CD4-positive, alpha-beta T cell (primary cell): Measurements from ENCODE around the gene TSBP1. TPM values are rescaled to one million over a fixed set of nuclear protein-coding genes. Genes with fewer than 3 reads are reported as not detected.

Experiments
- ATAC-seq: fragments of 200-7000 bp; cut with Tn5 transposase; one replicate; pipeline ENCODE4 v1.10.0; 2022; ENCODE audit warnings: mild to moderate bottlenecking; ENCODE audit not compliant: poor library complexity
- CTCF ChIA-PET: fragments of 350-600 bp; sonication (Branson Sonifier 250); formaldehyde crosslinking; loops from one replicate; lab custom pipeline; 2021; ENCODE audit warnings: antibody characterized with exemption, inconsistent platforms; lab: Charles Lee
- POLR2A ChIA-PET: fragments of 350-600 bp; sonication (Branson Sonifier 250); formaldehyde crosslinking; loops from one replicate; lab custom pipeline; 2021; ENCODE audit warnings: antibody characterized with exemption, inconsistent platforms; lab: Charles Lee
- DNase-seq, 14 experiments: peaks; one replicate each; pipeline ENCODE4 v3.0.0-alpha.2; 2013 to 2020; ENCODE audit warnings: mixed read lengths in 2 of 14
- H3K27ac ChIP-seq, 2 donors: one replicate each; pipeline versions ENCODE4 v1.5.1 to v1.7.0; 2013; ENCODE audit warnings: low read length in 2 of 2, low read depth in 1 of 2, mild to moderate bottlenecking in 1 of 2
- H3K27me3 ChIP-seq, 2 experiments: 1 replicate in 1 of 2; 2 replicates in 1 of 2; pipeline versions ENCODE4 v1.6.1 to v1.7.0; 2013; ENCODE audit warnings: low read length in 2 of 2, control low read depth in 1 of 2, mild to moderate bottlenecking in 1 of 2, moderate library complexity in 1 of 2; ENCODE audit not compliant: insufficient read depth in 2 of 2, control insufficient read depth in 1 of 2
- H3K36me3 ChIP-seq: one replicate; pipeline ENCODE4 v1.6.1; 2013; ENCODE audit warnings: low read length, control low read depth; ENCODE audit not compliant: insufficient read depth
- H3K4me1 ChIP-seq: one replicate; pipeline ENCODE4 v1.6.1; 2013; ENCODE audit warnings: low read length, control low read depth; ENCODE audit not compliant: insufficient read depth
- H3K4me3 ChIP-seq: one replicate; pipeline ENCODE4 v1.5.1; 2013; ENCODE audit warnings: mild to moderate bottlenecking, low read length, moderate library complexity
- H3K9me3 ChIP-seq, 2 experiments: 1 replicate in 1 of 2; 2 replicates in 1 of 2; pipeline versions ENCODE4 v1.6.1 to v1.7.0; 2013; ENCODE audit warnings: low read length in 2 of 2, mild to moderate bottlenecking in 2 of 2, control low read depth in 1 of 2, moderate library complexity in 1 of 2; ENCODE audit not compliant: control insufficient read depth in 1 of 2, insufficient read depth in 1 of 2
- H3K27ac Mint-ChIP-seq: one replicate; pipeline ENCODE4 v1.8.0; 2020; ENCODE audit warnings: mixed read lengths
- H3K27me3 Mint-ChIP-seq: one replicate; pipeline ENCODE4 v1.8.0; 2021; ENCODE audit warnings: mixed read lengths
- H3K36me3 Mint-ChIP-seq: one replicate; pipeline ENCODE4 v1.8.0; 2021; ENCODE audit warnings: low read depth, mixed read lengths
- H3K4me1 Mint-ChIP-seq: one replicate; pipeline ENCODE4 v1.8.0; 2021; ENCODE audit warnings: low read depth, mixed read lengths
- H3K4me3 Mint-ChIP-seq: one replicate; pipeline ENCODE4 v1.8.0; 2020; ENCODE audit warnings: mild to moderate bottlenecking, mixed read lengths
- H3K9me3 Mint-ChIP-seq: one replicate; pipeline ENCODE4 v1.8.0; 2020; ENCODE audit warnings: mixed read lengths
- intact Hi-C, 2 experiments: fragments of 100-400 bp; cut with DNase I in 1 of 2; cut with micrococcal nuclease in 1 of 2; formaldehyde crosslinking; loops; one replicate each; pipeline versions ENCODE4 v1.15.1 to v1.9.0; 2023 to 2025; cut with DNase I, micrococcal nuclease
- total RNA-seq, 174 experiments: library from RNA in 2 of 174; stranded (reverse) in 2 of 174; gene quantifications; one replicate each; pipeline ENCODE4 v1.2.3 and lab custom pipeline; 2021 to 2026
- TF ChIP-seq, protein P1 (sequence below): fragments of 200-600 bp; IDR thresholded peaks from one replicate; pipeline ENCODE4 v1.8.0; 2022; ENCODE audit warnings: antibody characterized with exemption, mild to moderate bottlenecking

Gene TSBP1
- total RNA-seq, 2 experiments from 2014 or later, result not detected

DNA sequence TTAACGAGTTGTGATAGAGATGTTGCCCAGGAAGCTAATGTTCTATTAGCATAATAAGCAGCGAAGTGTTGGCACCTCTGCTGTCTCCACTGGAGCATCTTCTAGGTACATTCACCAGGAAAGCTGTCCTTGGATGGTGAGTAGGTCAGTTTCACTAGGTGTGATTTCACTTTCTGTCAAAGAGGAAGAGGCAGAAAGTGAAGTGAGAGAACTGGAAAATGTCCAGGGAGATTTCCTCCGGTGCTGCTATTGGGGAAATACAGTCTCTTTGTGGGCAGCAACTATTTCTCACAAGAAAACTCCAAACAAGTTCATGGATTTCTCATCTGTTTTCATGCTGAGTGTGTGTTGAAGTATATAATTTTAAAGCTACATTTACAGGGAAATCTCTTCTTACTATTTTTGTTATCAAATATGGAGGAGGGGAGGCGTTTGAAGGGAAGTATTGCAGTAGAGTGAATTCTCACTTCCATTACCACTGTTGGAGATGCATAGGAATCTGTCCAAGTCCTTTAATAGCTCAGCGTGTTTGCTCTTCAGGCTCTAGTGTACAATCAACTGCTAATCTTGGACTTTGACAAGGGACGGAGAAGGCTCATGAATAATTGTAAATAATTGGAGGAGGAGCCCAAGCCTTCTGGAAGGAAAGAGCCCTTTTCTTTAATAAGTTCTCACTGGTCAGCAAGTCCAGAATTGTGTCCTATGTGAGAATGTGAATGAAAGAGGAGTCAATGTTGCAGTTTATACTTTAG is 16.1 kb upstream of the TSBP1 start:
- Histone ChIP-seq H3K4me3 (no peak overlapping the region), H3K27ac (no peak overlapping the region), H3K9me3 (no peaks in the 10 kb centered on the region), H3K4me1 (no peaks in the 10 kb centered on the region), H3K27me3 (no peaks in the 10 kb centered on the region), H3K36me3 (no peaks in the 10 kb centered on the region)
- no peaks in the 10 kb centered on the region for H3K9me3 Mint-ChIP-seq
- intact Hi-C loops, result no loop called here
- ChIA-PET POLR2A (no interaction called here), CTCF (no interaction called here)
- TF ChIP-seq, protein P1, sequence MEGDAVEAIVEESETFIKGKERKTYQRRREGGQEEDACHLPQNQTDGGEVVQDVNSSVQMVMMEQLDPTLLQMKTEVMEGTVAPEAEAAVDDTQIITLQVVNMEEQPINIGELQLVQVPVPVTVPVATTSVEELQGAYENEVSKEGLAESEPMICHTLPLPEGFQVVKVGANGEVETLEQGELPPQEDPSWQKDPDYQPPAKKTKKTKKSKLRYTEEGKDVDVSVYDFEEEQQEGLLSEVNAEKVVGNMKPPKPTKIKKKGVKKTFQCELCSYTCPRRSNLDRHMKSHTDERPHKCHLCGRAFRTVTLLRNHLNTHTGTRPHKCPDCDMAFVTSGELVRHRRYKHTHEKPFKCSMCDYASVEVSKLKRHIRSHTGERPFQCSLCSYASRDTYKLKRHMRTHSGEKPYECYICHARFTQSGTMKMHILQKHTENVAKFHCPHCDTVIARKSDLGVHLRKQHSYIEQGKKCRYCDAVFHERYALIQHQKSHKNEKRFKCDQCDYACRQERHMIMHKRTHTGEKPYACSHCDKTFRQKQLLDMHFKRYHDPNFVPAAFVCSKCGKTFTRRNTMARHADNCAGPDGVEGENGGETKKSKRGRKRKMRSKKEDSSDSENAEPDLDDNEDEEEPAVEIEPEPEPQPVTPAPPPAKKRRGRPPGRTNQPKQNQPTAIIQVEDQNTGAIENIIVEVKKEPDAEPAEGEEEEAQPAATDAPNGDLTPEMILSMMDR, result no peak
- H3K4me3 Mint-ChIP-seq, result no peak overlapping the region
- H3K27me3 Mint-ChIP-seq, result peaks cover 34% of the 10 kb centered on the region
- H3K4me1 Mint-ChIP-seq, result no peaks in the 10 kb centered on the region
- DNase-seq, result no peak
- no peak overlapping the region for H3K27ac Mint-ChIP-seq
- no peaks in the 10 kb centered on the region for H3K36me3 Mint-ChIP-seq
- no peak for ATAC-seq

- intact Hi-C loops, result no loop called here
- Histone ChIP-seq H3K9me3 (no peaks in the 10 kb centered on the region), H3K4me1 (no peaks in the 10 kb centered on the region), H3K4me3 (no peak overlapping the region), H3K27me3 (no peaks in the 10 kb centered on the region), H3K27ac (no peak overlapping the region), H3K36me3 (no peaks in the 10 kb centered on the region)
- POLR2A ChIA-PET, result no interaction called here
- CTCF ChIA-PET, result no interaction called here
- no peak for ATAC-seq
- H3K4me3 Mint-ChIP-seq, result no peak overlapping the region
- no peaks in the 10 kb centered on the region for H3K4me1 Mint-ChIP-seq
- H3K36me3 Mint-ChIP-seq, result no peaks in the 10 kb centered on the region
- no peaks in the 10 kb centered on the region for H3K9me3 Mint-ChIP-seq
- H3K27ac Mint-ChIP-seq, result no peak overlapping the region
- TF ChIP-seq, protein P1, result no peak
- no peak for DNase-seq
- peaks cover 30% of the 10 kb centered on the region for H3K27me3 Mint-ChIP-seq
Observed at GRCh38 chr6:32386040-32386439, 14.3 kb upstream of the TSBP1 start.

DNA sequence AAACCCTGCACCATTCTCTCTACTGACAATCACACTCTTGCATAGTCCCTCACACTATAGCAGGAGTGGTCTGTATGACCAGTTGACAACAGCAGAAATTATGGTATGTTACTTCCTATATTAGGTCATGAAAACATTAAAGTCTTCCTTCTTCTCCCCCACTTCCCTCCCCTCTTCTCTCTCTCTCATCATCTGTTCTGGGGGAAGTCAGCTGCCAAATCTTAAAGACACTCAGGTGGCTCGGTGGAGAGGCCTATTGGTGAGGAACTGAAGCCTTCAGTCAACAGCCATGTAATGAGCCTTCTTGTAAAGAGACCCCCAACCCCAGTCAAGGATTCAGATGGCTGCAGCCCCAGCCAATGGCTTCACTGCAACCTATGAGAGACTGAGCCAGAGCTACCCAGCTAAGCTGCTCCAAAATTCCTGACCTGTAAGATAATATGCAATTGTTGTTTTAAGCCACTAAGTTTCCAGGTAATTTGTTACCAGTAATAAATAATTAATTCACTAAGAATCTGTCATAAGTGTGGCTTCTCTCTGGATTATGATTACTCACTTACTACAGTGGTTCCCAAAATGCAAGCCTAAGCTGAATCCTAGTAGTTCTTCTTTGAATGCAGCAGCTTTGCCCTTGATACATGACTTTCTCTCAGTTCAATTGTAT is 11.2 kb upstream of the TSBP1 start:
- H3K27me3 ChIP-seq, result no peaks in the 10 kb centered on the region
- H3K4me1 ChIP-seq, result no peaks in the 10 kb centered on the region
- Mint-ChIP-seq H3K27ac (no peak overlapping the region), H3K9me3 (no peaks in the 10 kb centered on the region), H3K36me3 (no peaks in the 10 kb centered on the region), H3K27me3 (peaks cover 15% of the 10 kb centered on the region), H3K4me1 (no peaks in the 10 kb centered on the region), H3K4me3 (no peak overlapping the region)
- DNase-seq, result no peak
- ChIA-PET CTCF (no interaction called here), POLR2A (no interaction called here)
- no peaks in the 10 kb centered on the region for H3K9me3 ChIP-seq
- H3K4me3 ChIP-seq, result no peak overlapping the region
- ATAC-seq, result no peak
- intact Hi-C loops, result no loop called here
- no peaks in the 10 kb centered on the region for H3K36me3 ChIP-seq
- TF ChIP-seq, protein P1, result no peak
- no peak overlapping the region for H3K27ac ChIP-seq
